HG03521 (cell line): ENCODE results near the gene FMN2.

Experiments used
- ATAC-seq: cut with Tn5 transposase; IDR thresholded peaks from one replicate; pipeline ENCODE4 v1.9.1; 2021; ENCODE audit warnings: mild to moderate bottlenecking, moderate library complexity; ENCODE audit not compliant: unreplicated experiment

FMN2 gene

GRCh38 chr1:240474133-240474614 is 382.5 kb downstream of the FMN2 start:
- peak; percentile 66 for ATAC-seq

- no peak for ATAC-seq
These were observed 384.1 kb downstream of the FMN2 start for GRCh38 chr1:240475832-240476231.

- no peak for ATAC-seq
These were observed 386.9 kb downstream of the FMN2 start for GRCh38 chr1:240478536-240478935.

GRCh38 chr1:240484804-240485443 is 393.2 kb downstream of the FMN2 start:
- no peak for ATAC-seq

- no peak for ATAC-seq
These were observed 394.9 kb downstream of the FMN2 start for GRCh38 chr1:240486611-240487010.

- ATAC-seq: no peak
These were observed 395.8 kb downstream of the FMN2 start for GRCh38 chr1:240487493-240487892.

- no peak for ATAC-seq
These were observed 399.5 kb downstream of the FMN2 start for GRCh38 chr1:240491156-240491555.

- ATAC-seq: no peak
These were observed 400.1 kb downstream of the FMN2 start for GRCh38 chr1:240491796-240492195.

- ATAC-seq: peak; percentile 48
These were observed 401.3 kb downstream of the FMN2 start for GRCh38 chr1:240492832-240493440.

- ATAC-seq: no peak
These were observed 403.9 kb downstream of the FMN2 start for GRCh38 chr1:240495601-240496000.

- no peak for ATAC-seq
These were observed 404.7 kb downstream of the FMN2 start for GRCh38 chr1:240496356-240496755.

GRCh38 chr1:240496941-240497340 is 405.3 kb downstream of the FMN2 start:
- ATAC-seq: no peak

- ATAC-seq: no peak
These were observed 406.2 kb downstream of the FMN2 start for GRCh38 chr1:240497908-240498307.

GRCh38 chr1:240498335-240498734 is 406.7 kb downstream of the FMN2 start:
- no peak for ATAC-seq

- no peak for ATAC-seq
These were observed 407.3 kb downstream of the FMN2 start for GRCh38 chr1:240499012-240499411.

GRCh38 chr1:240500647-240501046 is 409.0 kb downstream of the FMN2 start:
- ATAC-seq: no peak

GRCh38 chr1:240501115-240501514 is 409.4 kb downstream of the FMN2 start:
- ATAC-seq: no peak

GRCh38 chr1:240503036-240503435 is 411.4 kb downstream of the FMN2 start:
- ATAC-seq: no peak

- no peak for ATAC-seq
These were observed 411.9 kb downstream of the FMN2 start for GRCh38 chr1:240503558-240503957.

GRCh38 chr1:240506176-240506575 is 414.5 kb downstream of the FMN2 start:
- no peak for ATAC-seq

- ATAC-seq: no peak
These were observed 416.5 kb downstream of the FMN2 start for GRCh38 chr1:240508201-240508600.

GRCh38 chr1:240508950-240509349 is 417.3 kb downstream of the FMN2 start:
- ATAC-seq: no peak

- ATAC-seq: no peak
These were observed 420.1 kb downstream of the FMN2 start for GRCh38 chr1:240511789-240512188.
